SU-DHL-6 (cell line): ENCODE results near the gene CSF1R.

Source experiments
- H2AFZ ChIP-seq: fragments of 200-600 bp; sonication (generic); 2 replicates; pipeline ENCODE4 v1.6.1; 2014; ENCODE audit warnings: low read depth, mild to moderate bottlenecking, moderate library complexity, mixed read lengths, antibody characterized with exemption, low read length; ENCODE audit not compliant: severe bottlenecking
- H3F3A ChIP-seq: fragments of 200-600 bp; shearing (Covaris generic); 2 replicates; pipeline ENCODE4 v1.6.0; 2016; ENCODE audit warnings: antibody characterized with exemption, mild to moderate bottlenecking; ENCODE audit not compliant: insufficient read depth
- H3K27ac ChIP-seq: fragments of 200-600 bp; sonication (generic); 2 replicates; pipeline ENCODE4 v1.5.1; 2016; ENCODE audit warnings: low read depth, mild to moderate bottlenecking, low read length, moderate library complexity, mixed read lengths
- H3K27me3 ChIP-seq: fragments of 200-600 bp; sonication (generic), shearing (Covaris generic); 2 replicates; pipeline ENCODE4 v1.6.0; 2014; ENCODE audit warnings: mild to moderate bottlenecking, low read length
- H3K36me3 ChIP-seq: fragments of 200-600 bp; sonication (generic); 2 replicates; pipeline ENCODE4 v1.6.1; 2014; ENCODE audit warnings: mild to moderate bottlenecking, low read length, mixed read lengths
- H3K4me2 ChIP-seq: fragments of 300-600, 200-600 bp; shearing (Covaris generic), sonication (generic); 2 replicates; pipeline ENCODE4 v1.6.0; 2014; ENCODE audit warnings: low read length, low read depth, mild to moderate bottlenecking; ENCODE audit not compliant: poor library complexity, severe bottlenecking
- H3K4me3 ChIP-seq: fragments of 200-600 bp; sonication (generic); 2 replicates; pipeline ENCODE4 v1.5.1; 2014; ENCODE audit warnings: antibody characterized with exemption, low read length, mild to moderate bottlenecking, mixed read lengths; ENCODE audit not compliant: insufficient read depth, poor library complexity, severe bottlenecking
- H3K79me2 ChIP-seq: fragments of 200-600 bp; sonication (generic); 2 replicates; pipeline ENCODE4 v1.6.1; 2014; ENCODE audit warnings: mild to moderate bottlenecking, low read length, moderate library complexity; ENCODE audit not compliant: insufficient read depth
- H3K9ac ChIP-seq: fragments of 200-600 bp; sonication (generic); 2 replicates; pipeline ENCODE4 v1.7.0; 2014; ENCODE audit warnings: mild to moderate bottlenecking, low read length
- H3K9me2 ChIP-seq: fragments of 200-600 bp; sonication (generic); replicated peaks from 2 replicates; pipeline ENCODE4 v1.6.1; 2014; ENCODE audit warnings: low read length; ENCODE audit not compliant: insufficient read depth
- H3K9me3 ChIP-seq: fragments of 200-600 bp; sonication (generic); 2 replicates; pipeline ENCODE4 v1.6.1; 2014; ENCODE audit warnings: low read length, mixed read lengths; ENCODE audit not compliant: insufficient read depth
- H4K20me1 ChIP-seq: fragments of 200-600 bp; sonication (generic); 2 replicates; pipeline ENCODE4 v1.6.1; 2014; ENCODE audit warnings: low read depth, mild to moderate bottlenecking, antibody characterized with exemption, low read length, moderate library complexity, mixed read lengths
- CTCF ChIP-seq: fragments of 200-600 bp; sonication (generic); IDR thresholded peaks from one replicate; pipeline ENCODE4 v1.5.1; 2017; ENCODE audit warnings: antibody characterized with exemption, mild to moderate bottlenecking, low read length, moderate library complexity; ENCODE audit not compliant: insufficient read depth, poor library complexity, severe bottlenecking
- EZH2phosphoT487 ChIP-seq: fragments of 200-600 bp; sonication (generic), shearing (Covaris generic); conservative IDR thresholded peaks from 2 replicates; pipeline ENCODE4 v1.6.1; 2018; ENCODE audit warnings: mild to moderate bottlenecking, antibody characterized with exemption, low read length, moderate library complexity, mixed read lengths

Gene CSF1R

GRCh38 chr5:150068472-150068871, 17.9 kb downstream of the CSF1R start:
- no peak overlapping the region for H3K9ac ChIP-seq
- H3K27me3 ChIP-seq: no peaks in the 10 kb centered on the region
- no peak overlapping the region for H2AFZ ChIP-seq
- no peaks in the 10 kb centered on the region for H3F3A ChIP-seq
- no peak overlapping the region for H3K4me3 ChIP-seq
- H3K79me2 ChIP-seq: no peaks in the 10 kb centered on the region
- no peaks in the 10 kb centered on the region for H3K9me3 ChIP-seq
- no peaks in the 10 kb centered on the region for H3K9me2 ChIP-seq
- TF ChIP-seq CTCF: no peak
- TF ChIP-seq EZH2phosphoT487: no peak
- no peaks in the 10 kb centered on the region for H4K20me1 ChIP-seq
- H3K4me2 ChIP-seq: no peak overlapping the region
- H3K36me3 ChIP-seq: no peaks in the 10 kb centered on the region
- no peak overlapping the region for H3K27ac ChIP-seq

GRCh38 chr5:150068071-150068470, 18.3 kb downstream of the CSF1R start:
- Histone ChIP-seq H4K20me1 (no peaks in the 10 kb centered on the region), H2AFZ (no peak overlapping the region), H3K79me2 (no peaks in the 10 kb centered on the region), H3K27me3 (no peaks in the 10 kb centered on the region), H3K9me2 (no peaks in the 10 kb centered on the region), H3K4me2 (no peak overlapping the region), H3F3A (no peaks in the 10 kb centered on the region), H3K9me3 (no peaks in the 10 kb centered on the region), H3K4me3 (no peak overlapping the region), H3K27ac (no peak overlapping the region), H3K36me3 (no peaks in the 10 kb centered on the region), H3K9ac (no peak overlapping the region)
- TF ChIP-seq EZH2phosphoT487 (no peak), CTCF (no peak)

GRCh38 chr5:150067405-150067960, 18.9 kb downstream of the CSF1R start:
- H3K4me2 ChIP-seq: no peak overlapping the region

More at GRCh38 chr5:150067405-150067960, 18.9 kb downstream of the CSF1R start:
- H3K9me3 ChIP-seq: no peaks in the 10 kb centered on the region
- H3K27ac ChIP-seq: no peak overlapping the region
- H3F3A ChIP-seq: no peaks in the 10 kb centered on the region
- no peak overlapping the region for H3K4me3 ChIP-seq
- H3K79me2 ChIP-seq: no peaks in the 10 kb centered on the region
- H3K27me3 ChIP-seq: no peaks in the 10 kb centered on the region
- H3K9me2 ChIP-seq: no peaks in the 10 kb centered on the region
- H3K36me3 ChIP-seq: no peaks in the 10 kb centered on the region
- no peak overlapping the region for H3K9ac ChIP-seq
- H4K20me1 ChIP-seq: no peaks in the 10 kb centered on the region
- H2AFZ ChIP-seq: no peak overlapping the region
- TF ChIP-seq CTCF (no peak), EZH2phosphoT487 (no peak)
